ENCODE results near the gene ETV6. TPM values are rescaled to one million over a fixed set of nuclear protein-coding genes. Genes with fewer than 3 reads are reported as not detected.

The ETV6 gene
- total RNA-seq, 1 experiment from 2014 or later, result 1.9 TPM

- DNase-seq (ENCODE audit: low spot score), result no peak
Measured at GRCh38 chr12:11826574-11826973, 177.1 kb downstream of the ETV6 start.

GRCh38 chr12:11827091-11828061, 177.9 kb downstream of the ETV6 start:
- no peak for DNase-seq (ENCODE audit: low spot score)

- DNase-seq (ENCODE audit: low spot score), result no peak
Measured at GRCh38 chr12:11829764-11830194, 180.3 kb downstream of the ETV6 start.

GRCh38 chr12:11830307-11830801, 180.9 kb downstream of the ETV6 start:
- DNase-seq (ENCODE audit: low spot score), result no peak

- no peak for DNase-seq (ENCODE audit: low spot score)
Measured at GRCh38 chr12:11832093-11832492, 182.6 kb downstream of the ETV6 start.

GRCh38 chr12:11833174-11833895, 183.9 kb downstream of the ETV6 start:
- DNase-seq (ENCODE audit: low spot score), result no peak

- DNase-seq (ENCODE audit: low spot score), result no peak
Measured at GRCh38 chr12:11834104-11834812, 184.8 kb downstream of the ETV6 start.

GRCh38 chr12:11834931-11835330, 185.5 kb downstream of the ETV6 start:
- DNase-seq (ENCODE audit: low spot score), result no peak

- DNase-seq (ENCODE audit: low spot score), result no peak
Measured at GRCh38 chr12:11836282-11837151, 187.0 kb downstream of the ETV6 start.

- DNase-seq (ENCODE audit: low spot score), result no peak
Measured at GRCh38 chr12:11837216-11837934, 187.9 kb downstream of the ETV6 start.

GRCh38 chr12:11838403-11838802, 188.9 kb downstream of the ETV6 start:
- DNase-seq (ENCODE audit: low spot score), result no peak

- DNase-seq (ENCODE audit: low spot score), result peak; percentile 38
Measured at GRCh38 chr12:11839091-11839641, 189.7 kb downstream of the ETV6 start.

- no peak for DNase-seq (ENCODE audit: low spot score)
Measured at GRCh38 chr12:11840366-11840765, 190.9 kb downstream of the ETV6 start.

GRCh38 chr12:11846488-11846887, 197.0 kb downstream of the ETV6 start:
- no peak for DNase-seq (ENCODE audit: low spot score)

GRCh38 chr12:11847539-11847938, 198.1 kb downstream of the ETV6 start:
- DNase-seq (ENCODE audit: low spot score), result no peak

GRCh38 chr12:11849757-11850504, 200.5 kb downstream of the ETV6 start:
- no peak for DNase-seq (ENCODE audit: low spot score)

- no peak for DNase-seq (ENCODE audit: low spot score)
Measured at GRCh38 chr12:11853126-11853525, 203.7 kb downstream of the ETV6 start.

GRCh38 chr12:11854011-11854499, 204.6 kb downstream of the ETV6 start:
- DNase-seq (ENCODE audit: low spot score), result no peak

GRCh38 chr12:11855983-11856374, 206.5 kb downstream of the ETV6 start:
- DNase-seq (ENCODE audit: low spot score), result no peak

Data from A172 (cell line).